Right kidney (tissue), 1 donor: ENCODE results near the gene ZNF446.
"Not testable (repeated sequence)": the region's sequence is repeated elsewhere in the genome, so short reads cannot be mapped to it uniquely, and the experiment has no call there.

ENCODE experiments used
- DNase-seq: peaks from one replicate; pipeline ENCODE4 v3.0.0-alpha.2; 2016

Gene ZNF446

DNA sequence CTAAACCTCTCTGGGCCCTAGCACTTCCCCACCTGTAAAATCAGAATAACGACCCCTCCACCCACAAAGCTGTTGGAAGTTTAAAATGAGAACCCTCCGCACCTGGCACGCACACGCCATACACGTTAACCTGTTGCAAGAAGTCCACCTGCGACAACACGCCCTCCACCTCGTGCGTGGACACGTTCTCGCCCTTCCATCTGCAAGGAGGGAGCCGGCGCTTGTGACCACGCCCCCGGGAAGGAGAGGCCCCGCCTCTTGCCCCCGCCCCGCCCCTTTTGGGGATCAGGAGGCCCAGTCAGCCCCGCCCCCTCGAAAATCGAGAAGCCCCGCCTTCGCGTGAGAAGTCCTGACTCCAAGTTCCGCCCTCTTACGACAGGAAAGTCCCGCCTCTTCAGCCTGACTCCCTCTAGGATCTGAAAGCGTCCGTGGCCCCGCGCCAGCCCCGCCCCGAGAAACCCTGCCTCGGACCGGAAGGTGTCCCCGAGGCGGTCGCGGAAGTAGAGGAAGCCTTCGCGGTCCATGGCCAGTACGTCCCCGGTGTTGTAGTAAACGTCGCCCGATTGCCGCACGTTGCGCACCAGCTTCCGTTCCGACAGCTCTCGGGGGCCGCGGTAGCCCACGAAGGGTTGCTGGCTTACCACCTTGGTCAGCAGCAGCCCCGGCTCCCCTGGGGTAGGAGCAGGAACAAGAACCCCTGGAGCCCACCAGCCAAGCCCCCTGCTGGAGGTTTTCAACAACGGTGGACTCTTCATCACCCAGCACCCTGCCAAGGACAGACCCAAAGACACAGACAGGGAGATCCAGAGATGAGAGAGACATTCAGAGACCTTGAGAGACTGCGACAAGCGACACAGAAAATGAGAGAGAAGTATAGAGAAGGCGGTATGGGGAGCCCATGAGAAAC, 23.1 kb downstream of the ZNF446 start:
- peak; percentile 83 for DNase-seq

DNA sequence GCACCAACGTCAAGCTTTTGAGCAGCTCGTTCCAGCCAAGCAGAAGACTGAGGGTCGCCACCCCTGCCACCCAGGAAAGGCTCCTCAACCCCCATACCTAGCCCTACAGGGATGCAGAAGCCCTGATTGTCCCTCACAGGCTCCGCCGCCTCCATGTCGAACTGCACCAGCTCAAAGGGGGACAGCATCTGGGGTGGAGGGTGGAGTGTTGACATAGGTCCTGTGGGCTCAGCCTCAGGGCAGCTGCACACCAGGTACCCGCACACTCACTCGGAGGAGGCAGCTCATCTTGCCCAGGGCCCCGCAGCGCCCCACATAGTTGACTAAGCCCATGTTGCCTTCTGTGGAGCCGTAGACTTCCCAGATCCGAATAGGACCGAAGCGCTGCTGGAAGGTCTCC, 24.1 kb downstream of the ZNF446 start:
- no peak for DNase-seq

GRCh38 chr19:58507602-58508223, 31.6 kb downstream of the ZNF446 start:
- not testable (repeated sequence) for DNase-seq

GRCh38 chr19:58509731-58510083, 33.6 kb downstream of the ZNF446 start:
- DNase-seq: no peak

DNA sequence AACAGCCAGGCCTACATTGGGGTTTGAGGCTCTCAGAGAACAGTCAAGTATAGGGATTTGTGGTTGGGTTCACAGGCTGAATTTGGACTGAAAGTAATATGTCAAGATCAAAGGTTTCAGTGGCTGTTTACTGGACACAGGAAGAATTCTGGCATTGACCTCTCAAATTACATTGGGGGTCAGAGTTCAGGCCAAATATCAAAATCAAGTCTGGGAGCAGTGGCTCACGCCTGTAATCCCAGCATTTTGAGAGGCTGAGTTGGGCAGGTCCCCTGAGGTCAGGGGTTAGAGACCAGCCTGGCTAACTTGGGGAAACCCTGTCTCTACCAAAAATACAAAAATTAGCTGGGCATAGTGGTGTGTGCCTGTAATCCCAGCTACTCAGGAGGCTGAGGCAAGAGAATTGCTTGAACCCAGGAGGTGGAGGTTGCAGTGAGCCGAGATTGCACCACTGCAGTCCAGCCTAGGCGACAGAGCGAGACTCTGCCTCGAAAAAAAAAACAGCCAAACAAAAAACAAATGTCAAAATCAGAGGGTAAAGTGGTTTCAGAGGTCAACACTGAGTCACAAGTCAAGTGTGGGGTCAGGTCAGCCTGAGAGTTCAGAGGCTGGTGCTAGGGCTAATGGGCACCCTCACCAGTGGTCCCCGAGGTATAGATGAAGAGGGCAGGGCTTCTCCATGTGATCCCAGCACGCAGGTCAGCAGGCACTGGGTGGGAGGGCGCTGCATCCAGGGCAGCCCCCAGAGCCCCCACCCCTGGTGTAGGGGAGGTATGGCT, 34.1 kb downstream of the ZNF446 start:
- no peak for DNase-seq

DNA sequence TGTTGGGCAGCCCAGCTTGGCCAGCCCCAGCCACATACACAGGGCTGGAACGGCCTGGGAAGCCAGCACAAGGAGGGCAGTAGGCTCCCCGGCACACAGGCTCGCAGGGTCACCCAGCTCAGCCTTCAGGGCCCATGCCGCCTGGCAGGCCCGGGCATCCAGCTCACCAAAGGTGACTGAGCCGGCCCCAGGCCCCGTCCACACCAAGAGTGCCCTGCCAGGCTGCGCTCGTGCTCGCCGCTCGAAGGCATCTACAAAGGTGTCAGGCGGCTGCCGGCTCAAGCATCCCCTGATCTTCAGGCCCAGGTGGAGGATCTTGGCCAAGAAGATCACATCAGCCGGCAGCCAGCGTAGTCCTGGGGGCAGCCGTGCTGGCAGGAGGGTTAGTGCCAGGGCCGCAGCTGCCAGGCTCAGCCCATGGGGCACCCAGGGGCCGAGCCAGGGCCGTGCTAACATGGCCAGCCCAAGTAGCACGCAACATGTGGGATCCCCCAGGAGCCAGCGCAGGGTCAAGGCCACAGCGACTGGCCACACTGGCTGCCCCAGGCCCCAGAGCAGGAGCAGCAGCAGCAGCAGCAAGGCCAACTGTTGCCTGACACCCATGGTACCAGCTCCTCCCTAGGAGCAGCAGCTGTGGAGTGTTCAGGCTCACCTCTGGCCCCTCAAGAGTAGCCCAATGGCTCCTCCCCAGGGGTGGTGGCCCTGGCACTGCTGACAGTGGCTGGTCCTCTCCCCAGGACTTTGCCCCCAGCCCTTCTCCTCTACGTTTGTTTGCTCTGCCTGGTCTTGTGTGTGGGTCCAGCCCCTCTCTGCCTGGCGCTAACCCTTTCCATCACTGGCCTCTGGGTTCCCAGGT, 35.4 kb downstream of the ZNF446 start, which contains the start of gene SLC27A5:
Gene SLC27A5, minus strand, starts transcription at position 640 of the 856 bp plus-strand sequence. Its CDS starts 37 bp downstream, at position 603.
- no peak for DNase-seq

GRCh38 chr19:58513213-58513693, 37.1 kb downstream of the ZNF446 start:
- no peak for DNase-seq

DNA sequence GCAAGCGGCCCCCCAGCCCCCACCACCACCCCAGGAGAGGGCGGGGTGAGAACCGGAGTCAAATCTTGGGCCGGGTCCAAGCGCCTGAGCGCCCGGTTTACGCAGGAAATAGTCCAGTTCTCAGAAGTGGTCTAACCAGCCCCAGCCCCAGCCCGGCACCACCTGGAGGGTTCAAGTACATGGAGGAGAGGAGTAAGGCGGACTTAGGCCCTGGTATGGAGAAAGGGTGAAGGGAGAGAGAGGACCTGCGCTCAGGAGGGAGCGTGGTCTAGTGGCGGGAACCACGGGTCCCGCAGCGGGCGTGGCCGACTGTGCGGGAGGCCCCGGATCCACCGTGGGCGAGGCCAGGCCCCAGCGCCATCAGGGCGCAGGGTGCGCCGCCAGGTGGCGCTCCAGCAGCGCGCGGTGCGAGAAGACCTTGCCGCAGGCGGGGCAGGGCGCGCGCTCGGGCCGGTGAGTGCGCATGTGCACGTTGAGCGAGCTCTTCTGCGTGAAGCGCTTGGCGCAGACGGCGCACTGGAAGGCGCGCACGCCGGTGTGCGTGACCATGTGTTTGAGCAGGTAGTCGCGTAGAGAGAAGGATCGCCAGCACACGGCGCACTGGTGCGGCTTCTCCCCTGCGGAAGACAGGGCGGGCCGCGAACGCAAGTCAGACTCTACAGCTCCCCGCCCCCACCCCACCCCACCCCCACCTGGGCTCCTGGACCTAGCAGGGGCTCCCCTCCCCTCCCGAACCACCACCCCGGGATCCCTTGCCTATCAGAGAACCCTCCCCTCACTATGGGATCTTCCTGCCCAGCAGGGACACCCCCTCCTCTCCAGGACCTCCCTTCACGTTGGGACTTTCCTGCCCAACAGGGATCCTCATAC, 37.8 kb downstream of the ZNF446 start:
- DNase-seq: peak; percentile 88

DNA sequence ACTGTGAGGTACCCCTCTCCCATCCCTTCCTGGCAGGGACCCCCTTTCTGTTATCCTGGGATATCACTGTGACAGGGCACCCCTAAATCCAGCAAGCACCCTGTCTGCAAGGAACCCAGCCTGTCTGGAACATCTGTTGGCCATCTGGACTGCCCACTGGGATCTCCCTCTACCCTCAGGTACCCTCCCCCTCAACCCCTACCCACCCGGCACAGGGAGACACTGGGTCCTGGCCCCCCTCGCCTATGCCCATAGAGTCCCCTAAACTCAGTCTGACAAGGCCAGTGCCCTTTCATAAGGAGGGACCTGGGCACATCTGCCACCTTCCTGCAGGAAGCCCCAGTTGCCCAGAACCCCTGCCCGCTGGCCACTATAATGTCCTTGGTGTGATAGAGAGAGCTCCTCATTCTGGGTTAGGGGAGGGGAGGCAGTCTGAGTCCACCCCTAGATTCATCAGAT, 38.4 kb downstream of the ZNF446 start:
- no peak for DNase-seq

DNA sequence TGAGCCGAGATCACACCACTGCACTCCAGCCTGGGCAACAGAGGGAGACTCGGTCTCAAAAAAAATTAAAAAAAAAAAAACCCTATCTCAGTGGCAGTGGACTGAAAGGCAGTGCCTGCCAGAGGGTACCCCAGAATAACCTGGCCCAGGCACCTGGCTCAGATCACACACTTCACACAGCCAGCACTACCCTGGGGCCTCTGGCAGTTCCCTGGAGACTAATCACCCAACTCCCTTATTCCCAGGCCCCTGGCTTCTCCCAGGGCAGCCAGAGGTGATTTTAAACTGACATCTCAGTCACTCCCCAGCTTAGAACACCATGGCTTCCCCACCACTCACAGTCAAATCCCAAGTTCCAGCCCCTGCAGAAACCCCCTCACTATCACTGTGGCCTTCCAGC, 39.1 kb downstream of the ZNF446 start:
- no peak for DNase-seq

DNA sequence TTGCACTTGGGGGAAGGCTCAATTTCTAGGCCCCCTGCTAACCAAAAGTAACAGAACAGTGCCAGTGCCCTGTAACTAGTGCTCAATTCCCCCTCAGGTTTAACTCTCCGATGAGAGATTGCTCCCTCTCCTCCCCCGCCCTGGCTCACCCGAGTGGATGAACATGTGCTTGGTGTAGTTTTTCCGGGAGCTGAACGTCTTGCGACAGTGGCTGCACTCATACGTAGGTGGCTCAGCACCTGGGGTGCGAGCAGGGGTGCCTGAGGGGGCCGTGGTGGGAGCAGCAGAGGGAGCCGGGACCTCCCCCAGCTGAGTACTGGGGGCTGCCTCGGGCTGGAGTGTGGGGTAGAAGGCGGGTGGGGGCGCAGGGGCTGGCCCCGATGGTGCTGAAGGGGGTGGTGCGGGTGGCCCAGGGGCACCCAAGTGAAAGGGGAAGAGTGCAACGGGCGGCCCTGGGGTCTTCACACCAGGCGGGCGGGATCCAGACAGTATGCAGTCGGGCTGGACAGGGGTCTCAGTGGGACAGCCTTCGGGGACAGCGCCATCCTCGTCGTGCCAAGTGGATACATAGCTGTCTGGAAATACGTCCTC, 40.2 kb downstream of the ZNF446 start:
- DNase-seq: no peak

DNA sequence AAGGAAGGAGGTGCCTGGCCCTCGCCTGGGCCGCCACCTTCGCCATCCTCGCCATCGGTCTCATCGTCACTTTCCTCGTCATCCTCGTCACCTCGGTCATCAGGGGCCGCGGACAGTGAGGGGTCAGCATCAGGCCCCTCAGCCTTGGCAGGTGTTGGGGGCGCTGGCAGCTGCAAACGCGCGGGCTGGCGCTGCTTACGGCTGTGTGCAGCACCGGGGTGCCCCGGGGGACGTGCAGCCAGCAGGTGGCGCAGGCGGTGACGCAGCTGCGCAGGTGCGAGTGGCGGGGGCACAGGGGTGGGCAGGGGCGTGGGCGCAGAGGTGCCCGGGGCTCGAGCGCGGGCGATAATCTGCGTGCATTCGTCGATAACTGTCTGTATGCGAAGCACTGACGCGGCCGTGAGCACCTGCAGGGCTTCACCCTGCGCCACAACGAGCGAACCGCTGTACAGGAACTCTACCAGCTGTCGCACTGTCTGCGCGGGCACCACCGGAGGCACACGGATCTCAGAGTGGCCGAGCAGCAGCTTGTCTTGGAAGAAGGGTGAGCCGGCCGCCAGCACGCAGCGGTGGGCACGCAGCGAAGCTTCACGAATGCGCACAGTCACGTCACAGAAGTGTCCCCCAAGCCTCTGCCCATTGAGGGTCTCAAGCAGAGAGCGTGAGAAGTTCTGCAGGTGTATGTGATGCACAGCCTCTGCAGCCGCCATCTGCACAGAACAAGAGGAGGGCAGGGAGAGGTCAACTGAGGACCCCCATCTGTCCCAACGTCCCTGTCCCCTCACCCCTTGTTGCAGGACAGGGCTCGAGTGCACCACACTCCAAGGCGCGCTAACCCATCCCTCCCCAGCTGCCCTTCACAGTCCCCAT, 41.0 kb downstream of the ZNF446 start:
- no peak for DNase-seq

GRCh38 chr19:58518256-58519086, 42.3 kb downstream of the ZNF446 start:
- no peak for DNase-seq

GRCh38 chr19:58519087-58519354, 42.9 kb downstream of the ZNF446 start:
- no peak for DNase-seq

DNA sequence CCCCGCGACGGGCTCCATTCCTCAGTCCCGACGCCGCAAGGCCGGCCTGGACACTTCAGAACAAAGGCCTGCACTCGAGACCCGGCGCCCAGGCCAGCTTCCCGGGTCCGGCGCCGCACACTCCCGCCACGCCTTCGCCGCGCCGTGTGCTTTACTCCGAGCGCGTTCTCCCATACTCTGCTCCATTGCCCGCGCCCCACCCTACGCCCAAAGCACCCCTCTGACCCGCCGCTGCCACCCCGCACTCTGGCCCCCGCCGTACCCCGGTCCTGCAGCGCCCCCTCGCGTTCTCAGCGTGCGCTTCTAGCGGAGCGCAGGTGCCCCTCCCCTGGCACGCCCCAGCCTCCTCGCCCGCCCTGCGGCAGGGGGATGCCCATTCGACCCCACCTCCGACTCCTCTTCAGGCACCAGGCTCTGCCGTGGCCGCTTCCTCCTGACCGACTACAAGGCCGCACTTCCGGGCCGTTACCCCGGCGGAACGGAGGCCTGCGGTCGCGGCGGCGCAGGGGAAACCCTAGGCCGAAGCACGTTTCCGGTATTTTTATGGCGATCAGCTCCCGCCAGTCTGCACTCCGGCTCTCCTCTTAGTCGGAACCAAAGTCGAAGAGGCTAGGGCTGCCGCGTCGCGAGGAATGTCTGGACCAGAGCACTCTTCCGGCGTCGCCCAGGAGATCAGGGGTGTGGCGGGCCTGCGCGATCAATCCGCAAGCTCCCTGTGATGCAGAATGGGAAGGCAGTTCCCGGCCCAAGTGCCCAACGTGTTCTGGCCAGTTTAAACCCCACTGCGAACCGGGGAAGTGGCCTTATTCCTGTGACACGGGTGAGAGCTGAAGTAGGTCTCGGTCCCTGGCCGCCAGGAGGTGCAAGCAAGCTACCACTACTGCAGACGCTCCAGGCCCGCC, 43.5 kb downstream of the ZNF446 start, which contains the start of gene ZBTB45:
Gene ZBTB45, minus strand, starts transcription at position 456 of the 902 bp plus-strand sequence. CDS start 2,137 bp downstream, outside the sequence.
- DNase-seq: peak; percentile 94

DNA sequence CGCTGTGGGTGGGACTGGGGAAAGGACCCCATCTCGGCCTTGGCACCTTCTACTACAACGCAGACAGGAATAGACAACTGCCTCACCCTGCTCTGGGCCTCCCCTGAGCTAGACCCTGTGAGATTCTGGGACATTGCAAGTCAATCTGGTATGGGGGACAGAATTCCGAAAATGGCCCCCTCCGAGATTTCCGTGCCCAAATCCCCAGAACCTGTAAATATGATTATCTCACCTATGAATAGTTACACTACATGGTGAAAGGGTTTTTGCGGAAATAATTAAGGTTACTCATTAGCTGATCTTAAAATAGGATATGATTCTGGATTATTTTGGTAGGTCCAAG, 44.1 kb downstream of the ZNF446 start:
- no peak for DNase-seq

DNA sequence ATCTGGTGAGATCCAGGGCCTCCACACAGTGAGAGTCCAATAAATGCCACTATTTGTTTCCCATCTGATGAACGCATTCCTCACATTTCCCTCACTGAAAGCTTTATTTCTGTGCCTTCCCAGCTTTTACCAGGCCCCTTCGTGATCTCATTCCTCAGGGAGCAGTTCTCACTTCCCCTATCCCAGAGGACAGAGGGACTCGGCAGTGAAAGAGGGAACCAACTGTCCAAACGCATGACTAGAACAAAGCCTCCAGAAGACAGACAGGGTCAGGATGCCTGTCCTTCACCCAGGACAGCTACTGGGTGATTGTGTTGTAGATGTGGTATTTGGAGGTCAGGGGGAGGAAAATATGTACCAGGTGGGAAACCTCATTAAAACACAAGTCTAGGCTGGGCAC, 45.5 kb downstream of the ZNF446 start:
- DNase-seq: no peak
